ENCODE data around the gene ZDHHC5. TPM values are rescaled to one million over a fixed set of nuclear protein-coding genes. Genes with fewer than 3 reads are reported as not detected.

ZDHHC5 gene
- total RNA-seq, 1 experiment from 2014 or later = 64.1 TPM

GRCh38 chr11:57646194-57646798 lies 21.6 kb upstream of the ZDHHC5 start (continued):
- TF ChIP-seq MAX (IDR thresholded peaks at IDR 0.05) (no peak), YY1 (IDR thresholded peaks at IDR 0.05; ENCODE audit: extremely low read depth, insufficient replicate concordance, low read depth, low read length) (no peak), SIN3A (IDR thresholded peaks at IDR 0.05; ENCODE audit: low read depth) (no peak), JUND (IDR thresholded peaks at IDR 0.05) (no peak), SP1 (IDR thresholded peaks at IDR 0.05; ENCODE audit: low read depth) (no peak), ELF1 (IDR thresholded peaks at IDR 0.05; ENCODE audit: borderline replicate concordance, low read depth) (no peak)

- DNase-seq (ENCODE audit: low read depth, low spot score) (no peak), ATAC-seq (no peak)
- no peak overlapping the region for H3K9ac ChIP-seq (ENCODE audit: low read length)
- intact Hi-C loops (cut with micrococcal nuclease) = loop anchor here (10.0 kb wide), 1 partner anchor 802 kb away; no protein-coding TSS in a partner anchor
- H3K4me3 ChIP-seq (replicated peaks in 1 of 2; ENCODE audit: low read depth in 1 of 2, low read length in 2 of 2) = no peak overlapping the region
- ChIA-PET POLR2A (no interaction called here), CTCF (no interaction called here), RAD21 (ENCODE audit: low non-redundant PET in 1 of 2, low total read pairs in 2 of 2, uncharacterized antibody in 2 of 2, unreplicated experiment in 2 of 2) (no interaction called here)
- H3K27me3 ChIP-seq (ENCODE audit: insufficient read depth, low read length) = peaks cover 12% of the 10 kb centered on the region; the same call in 1 of the 2 replicates
- no peaks in the 10 kb centered on the region for H4K20me1 ChIP-seq (ENCODE audit: insufficient read depth)
- H3K79me2 ChIP-seq (ENCODE audit: insufficient read depth, low read length) = no peaks in the 10 kb centered on the region
- TF ChIP-seq ELF1 (IDR thresholded peaks at IDR 0.05; ENCODE audit: borderline replicate concordance, low read depth) (no peak), EZH2phosphoT487 (IDR thresholded peaks at IDR 0.05; ENCODE audit: borderline replicate concordance) (no peak), MAX (IDR thresholded peaks at IDR 0.05) (no peak), YY1 (IDR thresholded peaks at IDR 0.05; ENCODE audit: extremely low read depth, insufficient replicate concordance, low read depth, low read length) (no peak), ZBTB33 (IDR thresholded peaks at IDR 0.05; ENCODE audit: extremely low read depth, insufficient replicate concordance, low read length) (no peak), POLR2AphosphoS5 (IDR thresholded peaks at IDR 0.05; ENCODE audit: low read depth, low read length) (no peak), REST (IDR thresholded peaks at IDR 0.05; ENCODE audit: low read depth) (no peak), JUND (IDR thresholded peaks at IDR 0.05) (no peak), POLR2A (IDR thresholded peaks at IDR 0.05; ENCODE audit: borderline replicate concordance, extremely low read depth, insufficient read depth, insufficient read length) (no peak), CEBPB (IDR thresholded peaks at IDR 0.05; ENCODE audit: low read depth) (no peak), SIN3A (IDR thresholded peaks at IDR 0.05; ENCODE audit: low read depth) (no peak), ATF3 (IDR thresholded peaks at IDR 0.05) (no peak), FOSL1 (IDR thresholded peaks at IDR 0.05; ENCODE audit: low read depth) (no peak), RAD21 (IDR thresholded peaks at IDR 0.05; ENCODE audit: low read depth) (no peak), TCF7L2 (IDR thresholded peaks at IDR 0.05; ENCODE audit: borderline replicate concordance, extremely low read depth, insufficient read depth, insufficient read length) (no peak), SP1 (IDR thresholded peaks at IDR 0.05; ENCODE audit: low read depth) (no peak), EGR1 (IDR thresholded peaks at IDR 0.05; ENCODE audit: low read depth) (no peak)
- BruUV-seq (replicated peaks) = no TSS peak
- H2AFZ ChIP-seq (ENCODE audit: low read depth, low read length, poor library complexity, severe bottlenecking) = no peak overlapping the region
- H3K9me2 ChIP-seq (ENCODE audit: insufficient read depth) = no peaks in the 10 kb centered on the region
- no peak overlapping the region for H3K4me2 ChIP-seq (ENCODE audit: low read length)
- H3K36me3 ChIP-seq (ENCODE audit: control insufficient read depth in 1 of 2, insufficient read depth in 2 of 2, low read length in 2 of 2) = no peaks in the 10 kb centered on the region
- no peaks in the 10 kb centered on the region for H3K9me3 ChIP-seq (ENCODE audit: control insufficient read depth in 1 of 2, insufficient read depth in 1 of 2, low read depth in 1 of 2, low read length in 2 of 2)
- peaks cover 0 to 25% of the 10 kb centered on the region in 2 experiments; a peak in 3 of 4 replicates for H3K4me1 ChIP-seq (ENCODE audit: control insufficient read depth in 1 of 2, insufficient read depth in 2 of 2, low read length in 2 of 2)
- no peak overlapping the region for H3K27ac ChIP-seq (ENCODE audit: low read depth, low read length)
Measured at GRCh38 chr11:57646799-57647303, 21.1 kb upstream of the ZDHHC5 start.

Data from HCT116 (cell line).